ENCODE measurements around the gene TULP4. TPM values are rescaled to one million over a fixed set of nuclear protein-coding genes. Genes with fewer than 3 reads are reported as not detected.

TULP4 gene
- total RNA-seq, 4 donors from 2014 or later: 76.7 to 118 (median 95.7) TPM

- DNase-seq (ENCODE audit: low spot score) (no peak), ATAC-seq (ENCODE audit: low FRiP score) (no peak)
- TF ChIP-seq CTCF (IDR thresholded peaks at IDR 0.05): no peak
Measured at GRCh38 chr6:158406736-158407135, 94.5 kb downstream of the TULP4 start.

GRCh38 chr6:158408013-158408412, 95.7 kb downstream of the TULP4 start:
- no peak for ATAC-seq (ENCODE audit: low FRiP score)
- TF ChIP-seq CTCF (IDR thresholded peaks at IDR 0.05): no peak
- DNase-seq (ENCODE audit: low spot score): no peak

GRCh38 chr6:158408552-158409130, 96.4 kb downstream of the TULP4 start:
- TF ChIP-seq CTCF (IDR thresholded peaks at IDR 0.05): no peak
- no peak for DNase-seq (ENCODE audit: low spot score)
- no peak for ATAC-seq (ENCODE audit: low FRiP score)

- no peak for ATAC-seq (ENCODE audit: low FRiP score)
- no peak for DNase-seq (ENCODE audit: low spot score)
- TF ChIP-seq CTCF (IDR thresholded peaks at IDR 0.05): no peak
Measured at GRCh38 chr6:158409451-158409850, 97.2 kb downstream of the TULP4 start.

- ATAC-seq (ENCODE audit: low FRiP score): no peak
- no peak for TF ChIP-seq CTCF (IDR thresholded peaks at IDR 0.05)
- DNase-seq (ENCODE audit: low spot score): no peak
Measured at GRCh38 chr6:158410784-158411183, 98.5 kb downstream of the TULP4 start.

- ATAC-seq (ENCODE audit: low FRiP score) (no peak), DNase-seq (ENCODE audit: low spot score) (no peak)
- TF ChIP-seq CTCF (IDR thresholded peaks at IDR 0.05): no peak
Measured at GRCh38 chr6:158411998-158412397, 99.7 kb downstream of the TULP4 start.

- DNase-seq (ENCODE audit: low spot score) (no peak), ATAC-seq (ENCODE audit: low FRiP score) (no peak)
Measured at GRCh38 chr6:158413028-158413427, 100.8 kb downstream of the TULP4 start.

More at GRCh38 chr6:158413028-158413427, 100.8 kb downstream of the TULP4 start:
- TF ChIP-seq CTCF (IDR thresholded peaks at IDR 0.05): no peak

Data from omental fat pad (tissue), 4 donors.